ENCODE data around the gene TRIM44.

The TRIM44 gene

DNA sequence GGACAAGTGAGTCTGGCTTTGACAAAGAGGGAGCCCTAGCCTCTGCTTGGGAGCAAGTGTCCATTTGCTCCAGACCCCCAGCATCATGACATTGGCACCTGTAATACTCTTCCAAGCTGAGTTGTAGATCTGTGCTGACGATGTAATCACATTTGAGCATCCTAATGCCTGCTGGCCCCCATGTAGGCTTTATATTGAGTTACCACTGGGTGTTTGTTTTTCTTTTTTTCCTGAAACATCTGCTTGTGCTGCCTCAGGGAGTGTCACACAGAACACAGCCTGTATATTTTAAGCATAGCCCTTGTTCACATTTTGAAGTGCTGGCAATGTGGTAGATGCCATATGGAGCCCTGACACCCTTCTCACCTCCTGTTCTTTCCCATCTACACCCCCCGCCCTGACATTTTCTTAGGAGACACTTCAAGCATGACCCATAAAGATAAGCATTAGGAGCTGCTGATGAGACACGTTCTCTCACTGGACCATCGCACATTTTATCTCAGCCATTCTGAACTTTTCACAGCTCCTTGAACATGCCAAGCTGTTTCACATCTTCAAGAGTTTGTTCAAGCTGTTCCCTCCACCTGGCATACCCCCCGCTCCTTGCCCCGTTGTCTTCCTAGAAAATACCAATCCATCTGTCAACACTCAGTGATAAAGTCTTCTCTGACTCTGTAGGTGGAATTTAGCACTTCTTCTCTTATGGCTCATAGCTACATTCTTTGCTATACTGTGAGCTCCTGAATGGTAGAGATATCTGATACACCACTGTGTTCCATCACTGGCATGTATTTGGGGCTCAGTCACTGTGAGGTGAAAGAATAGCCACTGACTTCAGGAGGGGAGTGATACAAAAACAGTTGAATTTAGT is 128.7 kb downstream of the TRIM44 start:
- DNase-seq (ENCODE audit: low spot score), result no peak

DNA sequence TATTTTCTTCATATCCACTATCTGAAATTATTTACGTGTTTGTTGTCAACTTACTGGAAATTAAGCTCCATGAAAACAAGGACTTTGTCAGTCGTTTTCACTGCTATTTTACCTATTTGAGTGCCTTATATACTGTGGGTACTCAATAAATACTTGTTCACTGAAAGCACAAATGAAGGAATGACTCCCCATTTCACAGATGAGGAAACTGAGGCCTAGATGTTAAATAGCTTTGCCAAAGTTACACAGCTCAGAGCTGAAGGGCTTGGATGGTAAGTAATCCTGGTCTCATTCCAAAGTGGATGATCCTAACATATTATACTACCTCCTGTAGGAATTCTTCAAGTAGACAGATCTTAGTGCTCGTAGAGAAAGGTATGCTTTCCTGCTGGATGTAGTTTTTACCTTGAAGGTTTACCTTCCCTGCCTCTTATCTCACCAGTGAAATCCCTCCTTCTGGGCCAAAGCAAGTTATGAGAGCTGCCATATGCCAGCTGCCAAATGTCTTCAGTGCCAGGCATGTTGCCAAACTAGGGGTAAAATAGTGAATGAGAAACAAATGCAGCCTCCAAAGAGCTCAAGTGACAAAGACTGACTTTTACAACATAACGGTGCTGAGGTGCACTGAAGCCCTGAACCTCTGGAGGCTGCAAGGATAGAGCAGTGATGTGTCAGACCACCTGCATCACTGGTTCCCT is 129.7 kb downstream of the TRIM44 start:
- no peak for DNase-seq (ENCODE audit: low spot score)

DNA sequence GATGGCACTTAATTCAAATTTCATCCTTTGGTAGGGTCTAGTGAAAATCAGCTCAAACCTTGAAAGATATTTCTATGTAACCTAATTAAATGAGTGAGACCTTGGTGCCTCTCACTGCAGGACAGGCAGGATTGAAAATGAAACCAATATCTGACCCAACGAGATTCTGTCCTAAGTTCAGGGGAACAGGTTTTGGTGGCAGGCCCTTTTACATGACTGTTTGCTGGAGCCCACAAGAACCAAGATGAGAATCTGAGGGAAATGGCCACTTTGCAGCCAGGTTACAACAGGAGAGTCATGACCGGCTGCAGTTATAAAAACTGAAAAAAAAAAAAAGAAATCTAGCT is 130.2 kb downstream of the TRIM44 start:
- no peak for DNase-seq (ENCODE audit: low spot score)

DNA sequence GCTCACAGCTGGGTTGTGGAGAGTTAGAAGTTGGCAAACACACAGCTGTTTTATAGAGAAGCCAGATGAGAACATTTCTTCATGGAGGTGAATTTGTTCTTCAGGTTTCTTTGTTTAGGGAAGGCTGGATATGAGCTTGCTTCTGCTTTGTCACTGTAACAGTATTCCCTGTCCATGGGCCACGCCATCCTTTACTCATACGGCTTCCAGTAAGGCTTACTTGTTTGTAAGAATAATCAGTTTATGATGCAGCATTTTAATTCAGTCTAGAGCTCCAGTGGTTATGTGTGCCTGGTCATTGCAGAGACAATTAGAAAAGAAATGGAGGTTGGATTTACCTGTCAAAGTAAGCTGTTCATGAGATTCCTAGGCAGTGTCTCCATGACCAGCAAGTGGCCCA is 131.8 kb downstream of the TRIM44 start:
- DNase-seq (ENCODE audit: low spot score), result no peak

DNA sequence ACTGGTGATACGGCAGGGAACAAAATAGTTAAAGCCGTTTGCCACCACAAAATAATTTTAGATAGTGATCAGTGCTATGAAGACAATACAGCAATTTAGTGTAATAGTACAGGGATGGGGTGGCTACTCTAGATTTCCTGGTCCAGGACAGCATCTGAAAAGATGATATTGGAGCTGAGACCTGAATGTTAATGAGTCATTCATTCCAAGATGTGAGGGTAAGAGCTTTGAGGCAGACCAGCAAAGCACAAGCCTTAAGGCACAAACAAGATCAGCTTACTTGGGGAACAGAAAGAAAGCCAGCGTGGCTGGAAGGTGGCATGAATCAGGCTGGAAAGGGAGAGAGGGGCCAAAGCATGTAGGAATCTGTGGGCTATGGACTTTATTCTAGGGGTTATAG is 132.3 kb downstream of the TRIM44 start:
- DNase-seq (ENCODE audit: low spot score), result peak; percentile 35

DNA sequence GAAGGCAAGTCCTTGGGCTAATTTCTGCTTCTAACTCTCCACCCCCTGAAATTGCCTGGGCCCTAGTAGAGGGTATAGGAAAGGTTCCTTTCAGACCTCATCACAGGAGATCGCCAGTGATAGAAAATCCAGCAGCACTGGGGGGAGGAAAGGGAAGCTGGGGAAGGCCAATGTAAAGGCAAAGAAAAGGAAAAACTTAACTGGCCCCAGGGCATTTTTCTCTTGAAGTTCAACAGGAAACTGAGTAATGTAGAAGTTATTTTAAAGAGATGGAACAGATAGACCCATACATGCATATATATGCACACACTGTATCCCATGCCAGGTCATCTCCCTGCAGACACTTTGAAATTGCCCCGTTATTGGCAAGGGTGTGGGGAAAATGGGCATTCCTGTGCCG is 134.0 kb downstream of the TRIM44 start:
- peak; percentile 91 for DNase-seq (ENCODE audit: low spot score)

DNA sequence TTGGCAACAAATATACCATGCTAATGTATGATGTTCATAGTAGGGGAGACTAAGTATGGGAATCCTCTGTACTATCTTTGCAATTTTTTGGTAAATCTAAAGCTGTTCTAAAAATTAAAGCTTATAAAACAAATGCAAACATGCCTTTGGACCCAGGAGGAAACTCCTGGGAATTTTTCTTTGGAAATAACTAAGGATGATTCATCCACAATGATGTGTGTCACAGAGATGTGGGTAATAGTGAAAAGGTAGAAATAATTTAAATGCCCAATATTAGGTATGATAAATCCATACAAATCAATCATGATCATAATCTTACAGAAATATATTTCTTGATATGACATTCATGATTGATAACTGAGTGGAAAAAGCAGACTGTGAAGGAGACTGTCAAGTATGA is 135.8 kb downstream of the TRIM44 start:
- DNase-seq (ENCODE audit: low spot score), result no peak

DNA sequence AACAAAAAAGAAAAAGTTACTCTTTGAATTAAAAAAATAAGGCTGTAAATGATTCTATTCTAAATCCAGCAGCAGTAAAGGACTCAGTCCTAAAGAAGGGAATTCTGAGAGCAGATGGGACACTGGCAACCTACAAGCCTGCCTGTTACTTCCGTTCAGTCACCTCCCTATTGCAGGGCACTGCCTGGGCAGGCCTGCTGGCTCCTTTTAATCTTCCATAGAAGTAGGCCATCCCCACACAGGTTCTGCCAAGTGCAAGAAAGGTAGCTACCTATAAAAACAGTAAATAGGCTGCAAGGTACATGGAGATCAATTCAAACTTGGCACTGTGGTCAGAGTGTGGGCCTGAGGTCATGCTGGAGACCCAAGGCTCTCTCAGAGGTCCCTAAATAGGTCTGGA is 136.4 kb downstream of the TRIM44 start:
- no peak for DNase-seq (ENCODE audit: low spot score)

DNA sequence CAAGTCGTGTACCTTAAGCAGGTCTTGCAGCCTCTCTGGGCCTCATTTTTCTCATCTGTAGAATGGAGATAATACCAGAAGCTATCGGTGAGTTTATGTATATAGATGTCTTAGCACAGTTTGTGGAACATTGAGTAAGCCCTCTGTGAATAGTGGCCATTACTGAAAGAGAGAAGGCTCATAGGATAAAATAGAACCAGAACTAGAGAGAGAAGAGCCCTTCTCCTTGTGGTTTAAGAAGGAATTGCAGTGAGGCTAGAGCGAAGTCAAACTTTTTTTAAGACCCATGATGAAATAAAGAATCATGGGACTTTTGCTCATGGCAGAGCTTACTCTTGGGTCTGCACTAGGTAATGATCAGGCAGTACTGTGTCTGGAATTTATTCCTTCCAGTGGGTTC is 137.1 kb downstream of the TRIM44 start:
- no peak for DNase-seq (ENCODE audit: low spot score)

DNA sequence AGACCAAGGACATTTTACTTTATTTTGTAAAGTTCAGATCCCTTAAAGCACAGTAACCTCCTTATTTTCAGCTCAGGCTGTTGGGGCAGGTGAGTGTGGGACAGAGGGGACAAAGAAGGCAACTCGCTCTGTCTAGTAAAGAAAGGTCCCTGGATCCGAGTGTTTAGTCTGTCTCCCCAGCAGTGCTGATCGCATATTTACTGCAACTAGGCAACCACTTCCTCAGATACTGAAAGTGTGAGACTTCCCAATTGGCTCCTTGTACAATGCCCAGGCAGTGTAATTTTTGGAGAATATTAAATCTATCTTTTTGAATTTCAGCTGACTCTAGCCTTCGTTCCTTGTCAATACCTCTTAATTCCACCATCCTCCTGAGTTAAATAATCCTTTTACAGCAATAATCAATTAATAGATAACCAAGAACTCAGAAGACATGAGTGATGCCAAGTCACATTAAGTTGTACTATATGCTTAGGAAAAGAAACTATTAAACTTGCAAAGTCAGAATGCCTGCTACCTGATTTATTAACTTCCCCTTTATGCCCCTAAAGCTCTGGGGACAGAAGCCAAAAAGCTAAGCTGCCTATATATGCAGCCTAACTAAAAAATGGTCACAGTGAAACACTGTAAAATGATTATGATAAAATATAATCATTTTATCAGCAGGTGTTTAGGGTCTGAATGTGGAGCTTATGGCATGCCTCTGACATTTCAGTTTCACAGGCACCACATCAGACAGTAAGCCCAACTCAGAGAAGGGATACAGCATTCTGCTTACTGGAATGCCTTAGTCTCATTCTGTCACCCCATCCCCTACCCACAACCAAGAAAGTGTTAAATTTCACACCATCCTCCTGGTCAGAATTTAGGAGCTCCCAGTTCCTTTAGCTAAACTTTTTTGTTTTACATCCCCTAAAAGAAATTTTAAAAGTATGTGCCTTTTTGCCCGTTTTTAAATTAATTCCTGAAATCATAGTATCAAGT is 138.7 kb downstream of the TRIM44 start:
- no peak for DNase-seq (ENCODE audit: low spot score)

DNA sequence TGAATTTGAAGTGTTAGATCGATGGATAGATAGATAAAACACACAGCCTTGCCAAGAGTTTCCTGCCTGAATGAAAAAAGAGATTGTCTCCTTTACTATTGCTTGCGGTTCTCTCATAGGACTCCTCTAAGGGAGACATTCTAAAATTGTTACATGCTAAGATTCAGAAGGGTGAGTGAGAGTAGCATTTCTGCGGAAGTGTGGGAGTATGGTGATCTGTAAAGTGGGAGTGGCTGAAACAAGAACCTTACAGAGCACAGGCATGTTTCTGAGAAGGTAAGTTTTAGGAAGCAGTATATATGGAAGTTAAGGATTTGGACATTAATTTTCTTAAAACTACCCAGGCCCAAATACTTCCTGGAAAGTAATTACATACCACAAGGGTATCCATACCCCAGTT is 139.6 kb downstream of the TRIM44 start:
- DNase-seq (ENCODE audit: low spot score), result no peak

DNA sequence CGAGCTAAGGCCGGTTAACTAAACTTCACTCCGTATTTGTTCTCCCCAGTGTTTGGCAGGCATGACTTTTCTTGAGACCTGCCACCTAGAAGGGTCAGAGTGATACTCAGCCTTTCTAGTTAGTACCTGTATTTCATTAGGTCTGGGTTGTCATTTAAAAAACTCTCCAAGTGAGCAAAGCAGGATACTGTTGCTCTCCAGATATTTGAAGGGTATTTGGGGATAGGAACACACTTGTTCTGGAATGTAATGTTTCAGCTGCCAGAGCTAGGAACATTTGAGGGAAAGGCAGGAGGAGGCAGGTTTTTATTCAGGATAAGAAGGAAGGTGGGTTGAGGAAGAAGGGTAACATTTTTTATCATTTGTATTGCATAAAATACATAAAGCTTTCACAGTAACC is 140.1 kb downstream of the TRIM44 start:
- no peak for DNase-seq (ENCODE audit: low spot score)

DNA sequence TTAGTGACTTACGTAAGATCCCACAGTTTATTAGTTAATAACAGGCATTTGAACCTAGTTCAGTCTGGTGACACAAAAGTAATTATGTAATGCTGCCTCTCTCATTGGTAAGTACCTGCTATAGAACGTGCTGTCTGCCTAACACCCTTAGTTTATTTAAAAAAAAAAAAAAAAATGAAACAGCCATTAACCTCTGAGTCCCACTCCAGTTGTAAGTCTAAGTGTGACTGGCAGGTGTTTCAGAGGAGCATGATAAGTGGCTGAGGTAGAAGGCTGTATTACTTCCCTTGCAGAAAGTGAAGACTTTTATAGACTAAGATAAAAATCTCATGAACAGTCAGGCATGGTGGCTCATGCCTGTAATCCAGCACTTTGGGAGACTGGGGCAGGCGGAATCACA is 140.5 kb downstream of the TRIM44 start:
- DNase-seq (ENCODE audit: low spot score), result no peak

DNA sequence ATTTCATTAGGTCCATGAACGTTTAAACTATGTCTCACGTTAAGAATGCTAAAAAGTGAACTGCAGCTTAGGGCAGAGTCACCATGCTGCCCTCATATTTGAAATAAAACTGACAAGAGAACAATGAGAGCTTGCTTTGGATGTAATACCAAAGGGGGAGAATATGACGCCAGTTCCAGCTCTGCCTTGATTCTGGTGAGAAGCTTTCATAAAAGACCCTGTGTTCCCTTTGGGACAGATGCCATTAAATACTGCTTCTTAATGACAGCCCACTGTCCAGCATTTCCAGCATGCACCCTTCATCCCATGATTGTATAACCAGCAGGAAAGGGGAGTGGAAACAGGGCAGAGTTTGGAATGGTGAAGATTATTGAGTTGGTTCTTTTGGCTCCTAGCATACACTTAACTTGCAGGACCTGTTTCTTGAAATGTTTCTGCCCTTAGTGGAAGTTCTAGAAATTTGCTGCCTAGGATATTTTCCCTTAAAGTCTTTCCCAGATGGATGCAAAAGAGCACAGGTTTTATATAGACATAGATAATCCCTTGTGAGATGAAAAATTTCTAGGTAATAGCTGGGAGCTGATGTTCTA is 142.0 kb downstream of the TRIM44 start:
- DNase-seq (ENCODE audit: low spot score), result peak; percentile 80

DNA sequence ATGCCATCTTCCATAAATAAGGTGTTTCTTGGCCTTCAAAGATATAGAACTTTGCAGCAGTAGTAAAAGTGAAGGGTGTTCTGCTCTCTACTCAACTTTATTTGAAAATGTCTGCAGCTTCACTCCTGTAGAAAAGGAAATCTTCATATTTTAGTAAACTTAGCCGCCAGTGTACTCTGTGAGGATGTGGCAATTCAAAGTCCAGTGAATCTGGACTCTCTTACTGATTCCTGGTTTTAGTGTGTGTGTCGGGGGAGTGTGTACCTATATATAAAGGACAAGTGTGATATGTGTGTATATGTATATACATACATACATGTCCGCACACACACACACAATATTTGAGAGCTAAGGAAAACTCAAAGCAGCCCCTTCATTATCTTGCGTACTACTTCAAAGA is 147.0 kb downstream of the TRIM44 start:
- DNase-seq (ENCODE audit: low spot score), result no peak

DNA sequence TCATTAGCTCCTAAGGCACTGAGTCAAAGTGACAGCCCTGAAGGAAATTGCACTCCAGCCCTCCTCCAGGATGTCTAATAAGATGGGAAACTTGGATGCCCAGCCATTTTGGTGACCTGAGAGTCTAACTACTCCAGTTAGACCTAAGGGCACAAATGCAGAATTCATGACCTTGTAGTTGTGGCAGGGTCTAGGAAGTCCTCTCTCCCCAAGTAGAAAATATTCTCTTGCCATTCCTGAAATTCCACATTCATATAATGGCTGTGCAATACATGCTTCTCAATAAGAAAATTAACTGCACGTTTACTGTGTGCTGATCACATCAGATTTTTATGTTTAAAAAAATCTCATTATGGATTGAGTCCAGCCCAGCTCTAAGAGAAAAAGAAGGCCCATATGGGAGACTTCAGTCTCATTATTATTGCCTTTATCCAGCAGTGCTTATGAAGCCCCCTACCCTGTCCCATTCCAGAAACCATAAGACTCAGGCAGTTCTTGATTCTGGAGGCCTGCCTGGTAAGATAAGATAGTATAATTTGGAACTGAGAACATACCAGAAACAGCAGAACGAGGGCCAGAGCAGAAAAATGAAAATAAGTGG is 147.6 kb downstream of the TRIM44 start:
- DNase-seq (ENCODE audit: low spot score), result no peak

DNA sequence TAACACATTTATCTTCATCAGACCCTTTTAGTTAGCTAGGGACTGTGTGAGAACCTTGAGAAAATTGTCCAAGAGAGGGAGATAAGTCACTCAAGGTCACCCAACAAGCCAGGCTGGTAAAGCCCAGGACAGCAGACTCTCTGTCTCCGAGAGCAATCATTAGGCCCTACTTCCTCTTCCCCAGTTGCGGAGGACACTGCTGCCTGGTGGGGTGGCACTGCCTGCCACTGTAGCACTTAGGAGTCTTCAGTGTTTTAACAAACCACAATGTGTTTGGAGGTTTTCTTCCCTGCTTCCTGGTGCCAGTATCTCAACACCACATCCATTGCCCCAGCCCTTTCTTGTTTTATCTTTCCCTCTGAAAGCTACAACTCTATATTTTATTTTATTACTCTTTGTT is 149.2 kb downstream of the TRIM44 start:
- no peak for DNase-seq (ENCODE audit: low spot score)

DNA sequence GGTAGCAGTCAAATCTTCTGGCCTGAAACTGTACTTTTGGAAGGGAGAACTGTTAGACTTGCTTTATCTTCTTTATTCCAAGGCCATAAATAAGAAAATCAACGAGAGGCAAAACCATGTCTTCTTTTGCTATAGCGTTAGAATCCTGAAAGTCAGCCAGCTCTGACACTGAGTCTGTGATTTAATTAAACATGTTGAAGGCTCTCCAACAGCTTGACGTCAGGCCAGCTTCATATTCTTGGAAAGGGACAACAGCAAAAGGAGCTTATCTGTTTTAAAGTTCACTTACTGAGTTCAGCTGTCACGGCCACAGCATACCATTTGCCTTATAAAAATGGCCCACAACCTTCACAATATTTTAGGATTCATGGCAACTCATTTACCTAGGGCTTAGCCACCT is 150.3 kb downstream of the TRIM44 start:
- DNase-seq (ENCODE audit: low spot score), result no peak

DNA sequence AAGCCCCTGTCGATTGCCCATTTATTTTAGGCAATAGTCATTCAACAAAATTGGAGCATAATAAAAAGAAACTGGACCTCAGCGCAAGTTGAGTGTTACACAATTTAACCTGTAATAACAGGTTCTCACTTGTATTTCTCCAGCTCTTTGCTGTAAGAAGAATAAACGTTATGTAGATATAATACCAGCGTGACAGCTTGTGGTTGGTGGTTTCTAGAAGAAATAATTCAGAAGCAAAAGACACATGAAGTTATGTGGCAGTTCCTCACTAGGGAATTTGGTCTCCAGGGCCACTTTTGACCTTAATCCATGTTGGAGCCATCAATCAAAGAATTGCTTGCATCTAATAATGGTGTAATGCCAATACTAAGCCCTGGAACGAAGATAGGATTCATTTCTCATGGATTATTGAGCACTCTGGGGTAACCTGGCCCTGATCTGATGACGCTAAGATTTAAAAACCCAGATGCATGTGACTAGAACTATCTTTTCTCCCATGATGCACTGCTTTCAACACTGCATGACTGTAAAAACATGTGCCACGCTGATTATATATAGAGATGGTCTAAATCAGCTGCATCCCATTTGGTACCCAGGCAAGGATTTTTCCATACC is 151.6 kb downstream of the TRIM44 start:
- no peak for DNase-seq (ENCODE audit: low spot score)

DNA sequence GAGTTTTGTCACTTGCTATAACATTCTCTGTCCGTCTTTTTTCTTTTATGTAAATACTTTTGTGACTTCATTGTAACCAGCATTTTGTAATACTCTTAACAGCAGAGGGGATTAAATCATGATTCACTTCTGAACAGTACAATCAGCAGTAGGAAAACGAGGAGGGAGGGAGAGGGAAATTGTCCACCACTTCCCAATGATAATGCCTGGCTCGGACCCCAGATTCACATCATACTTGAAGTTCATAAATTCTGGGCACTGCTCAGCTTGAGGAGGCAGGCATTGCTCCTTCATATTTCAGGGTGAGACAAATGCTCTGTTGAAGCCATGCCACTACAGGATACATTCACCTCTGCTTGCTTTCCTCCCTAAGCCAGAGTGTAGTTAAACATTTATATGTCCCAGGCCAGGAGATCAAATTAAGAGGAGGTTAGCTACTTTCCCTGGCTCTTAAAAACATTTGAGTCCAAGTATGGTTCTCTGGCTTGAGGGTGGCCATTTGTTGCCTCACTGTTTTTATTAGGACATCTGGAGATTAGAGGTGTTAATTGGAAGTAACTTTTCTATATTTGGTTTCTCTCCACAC is 152.2 kb downstream of the TRIM44 start:
- DNase-seq (ENCODE audit: low spot score), result no peak
